ENCODE results near the gene HCRTR1. TPM values are rescaled to one million over a fixed set of nuclear protein-coding genes. Genes with fewer than 3 reads are reported as not detected.
"Not testable (repeated sequence)": the region's sequence is repeated elsewhere in the genome, so short reads cannot be mapped to it uniquely, and the experiment has no call there.

Gene HCRTR1
- total RNA-seq, 2 donors from 2014 or later = not detected

DNA sequence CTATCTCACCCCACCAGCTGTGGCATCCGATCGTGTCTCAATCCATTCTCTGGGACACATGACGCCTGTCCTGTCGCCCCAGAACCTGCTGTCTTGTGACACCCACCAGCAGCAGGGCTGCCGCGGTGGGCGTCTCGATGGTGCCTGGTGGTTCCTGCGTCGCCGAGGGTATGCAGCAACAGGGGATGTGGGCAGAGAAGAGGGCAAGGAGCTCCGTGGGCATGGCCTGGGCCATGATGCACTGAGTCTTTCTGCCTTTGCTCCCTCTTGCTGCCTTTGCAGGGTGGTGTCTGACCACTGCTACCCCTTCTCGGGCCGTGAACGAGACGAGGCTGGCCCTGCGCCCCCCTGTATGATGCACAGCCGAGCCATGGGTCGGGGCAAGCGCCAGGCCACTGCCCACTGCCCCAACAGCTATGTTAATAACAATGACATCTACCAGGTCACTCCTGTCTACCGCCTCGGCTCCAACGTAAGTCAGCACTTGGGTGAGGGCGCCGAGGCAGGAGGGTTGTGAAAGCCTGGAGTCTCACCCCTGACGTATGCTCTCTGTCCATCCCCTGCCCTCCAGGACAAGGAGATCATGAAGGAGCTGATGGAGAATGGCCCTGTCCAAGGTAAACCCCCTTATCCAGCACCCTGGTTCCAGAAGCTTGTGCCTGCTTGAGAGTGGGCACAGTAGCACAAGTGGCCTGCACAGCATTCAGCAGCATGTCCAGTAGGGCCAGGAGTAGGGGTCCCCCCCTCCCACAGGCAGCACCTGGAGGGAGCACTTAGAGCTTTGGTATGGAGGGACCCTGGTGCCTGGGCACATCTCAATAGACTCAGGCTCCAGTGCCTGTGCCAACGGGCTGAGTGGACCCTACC, 32.4 kb upstream of the HCRTR1 start:
- Histone ChIP-seq H3K27me3 (no peaks in the 10 kb centered on the region), H3K4me3 (no peak overlapping the region), H3K4me1 (peaks cover 54% of the 10 kb centered on the region), H3K27ac (peak overlapping the region in 2 of 4 donors; percentile 58 to 67), H3K9me3 (no peaks in the 10 kb centered on the region), H3K36me3 (replicated peaks in 1 of 2; ENCODE audit: insufficient read depth in 1 of 2, low read depth in 2 of 2) (no peaks in the 10 kb centered on the region)
- TF ChIP-seq, protein P1, sequence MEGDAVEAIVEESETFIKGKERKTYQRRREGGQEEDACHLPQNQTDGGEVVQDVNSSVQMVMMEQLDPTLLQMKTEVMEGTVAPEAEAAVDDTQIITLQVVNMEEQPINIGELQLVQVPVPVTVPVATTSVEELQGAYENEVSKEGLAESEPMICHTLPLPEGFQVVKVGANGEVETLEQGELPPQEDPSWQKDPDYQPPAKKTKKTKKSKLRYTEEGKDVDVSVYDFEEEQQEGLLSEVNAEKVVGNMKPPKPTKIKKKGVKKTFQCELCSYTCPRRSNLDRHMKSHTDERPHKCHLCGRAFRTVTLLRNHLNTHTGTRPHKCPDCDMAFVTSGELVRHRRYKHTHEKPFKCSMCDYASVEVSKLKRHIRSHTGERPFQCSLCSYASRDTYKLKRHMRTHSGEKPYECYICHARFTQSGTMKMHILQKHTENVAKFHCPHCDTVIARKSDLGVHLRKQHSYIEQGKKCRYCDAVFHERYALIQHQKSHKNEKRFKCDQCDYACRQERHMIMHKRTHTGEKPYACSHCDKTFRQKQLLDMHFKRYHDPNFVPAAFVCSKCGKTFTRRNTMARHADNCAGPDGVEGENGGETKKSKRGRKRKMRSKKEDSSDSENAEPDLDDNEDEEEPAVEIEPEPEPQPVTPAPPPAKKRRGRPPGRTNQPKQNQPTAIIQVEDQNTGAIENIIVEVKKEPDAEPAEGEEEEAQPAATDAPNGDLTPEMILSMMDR (IDR thresholded peaks at IDR 0.05) = no peak
- no peak for TF ChIP-seq POLR2A (IDR thresholded peaks at IDR 0.05)
- no peak for ATAC-seq
- no peak for DNase-seq
- 87 to 89% methylated on average over 18 to 26 of the region's 27 CpGs for WGBS, 2 donors
- intact Hi-C loops (cut with DNase I) = no loop called here

DNA sequence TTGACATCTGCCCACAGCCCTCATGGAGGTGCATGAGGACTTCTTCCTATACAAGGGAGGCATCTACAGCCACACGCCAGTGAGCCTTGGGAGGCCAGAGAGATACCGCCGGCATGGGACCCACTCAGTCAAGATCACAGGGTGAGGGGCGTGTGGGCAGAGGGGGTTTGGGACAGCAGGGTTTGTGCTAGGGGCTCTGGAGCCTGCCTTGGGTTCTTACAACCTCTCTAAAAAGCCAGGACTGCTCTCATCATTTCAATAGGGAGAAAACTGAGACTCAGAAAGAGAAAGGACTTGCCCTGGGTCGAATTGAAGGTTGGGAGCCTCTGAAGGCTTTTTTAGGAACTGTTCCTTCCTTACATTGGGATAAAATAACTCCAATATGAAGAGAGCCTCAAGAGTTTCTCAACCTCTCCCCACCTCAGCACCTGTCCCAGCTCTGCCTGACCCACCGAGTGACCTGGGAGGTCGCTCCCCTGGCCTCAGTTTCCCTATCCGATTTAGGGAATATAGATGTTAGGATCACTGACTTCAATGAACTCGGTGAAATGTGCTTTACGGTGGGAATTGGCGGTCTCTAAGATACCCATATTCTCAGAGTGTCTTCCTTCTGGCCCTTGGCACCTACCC, 31.6 kb upstream of the HCRTR1 start:
- no peak for TF ChIP-seq POLR2A (IDR thresholded peaks at IDR 0.05)
- TF ChIP-seq, protein P1 (IDR thresholded peaks at IDR 0.05) = no peak
- Histone ChIP-seq H3K27ac (peak overlapping the region in 1 of 4 donors; percentile 67), H3K9me3 (no peaks in the 10 kb centered on the region), H3K27me3 (no peaks in the 10 kb centered on the region), H3K4me3 (no peak overlapping the region), H3K36me3 (replicated peaks in 1 of 2; ENCODE audit: insufficient read depth in 1 of 2, low read depth in 2 of 2) (no peaks in the 10 kb centered on the region), H3K4me1 (peaks cover 50% of the 10 kb centered on the region)
- no peak for DNase-seq
- 90 to 91% methylated on average over 11 of the region's 11 CpGs for WGBS, 2 donors
- intact Hi-C loops (cut with DNase I) = no loop called here
- no peak for ATAC-seq

DNA sequence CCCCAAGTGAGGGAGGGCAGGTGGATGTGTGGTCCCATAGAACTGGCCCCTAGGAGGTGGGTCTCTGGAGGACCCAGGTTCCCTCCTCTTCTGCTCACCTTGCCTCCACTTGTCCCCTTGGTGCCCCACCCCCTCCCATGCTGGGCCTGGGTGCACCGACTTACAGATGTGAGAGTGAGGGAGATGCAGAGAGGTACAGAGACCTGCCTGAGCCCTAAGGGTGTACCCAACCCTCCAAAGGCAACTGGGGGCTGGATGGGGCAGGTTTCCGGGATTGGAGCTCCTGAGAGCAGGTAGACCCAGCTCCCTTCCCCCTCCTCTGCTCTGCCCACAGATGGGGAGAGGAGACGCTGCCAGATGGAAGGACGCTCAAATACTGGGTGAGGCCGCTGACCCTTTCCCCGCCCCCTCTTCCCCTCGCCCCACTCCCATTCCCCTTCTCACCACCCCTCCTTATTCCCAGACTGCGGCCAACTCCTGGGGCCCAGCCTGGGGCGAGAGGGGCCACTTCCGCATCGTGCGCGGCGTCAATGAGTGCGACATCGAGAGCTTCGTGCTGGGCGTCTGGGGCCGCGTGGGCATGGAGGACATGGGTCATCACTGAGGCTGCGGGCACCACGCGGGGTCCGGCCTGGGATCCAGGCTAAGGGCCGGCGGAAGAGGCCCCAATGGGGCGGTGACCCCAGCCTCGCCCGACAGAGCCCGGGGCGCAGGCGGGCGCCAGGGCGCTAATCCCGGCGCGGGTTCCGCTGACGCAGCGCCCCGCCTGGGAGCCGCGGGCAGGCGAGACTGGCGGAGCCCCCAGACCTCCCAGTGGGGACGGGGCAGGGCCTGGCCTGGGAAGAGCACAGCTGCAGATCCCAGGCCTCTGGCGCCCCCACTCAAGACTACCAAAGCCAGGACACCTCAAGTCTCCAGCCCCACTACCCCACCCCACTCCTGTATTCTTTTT, 30.8 kb upstream of the HCRTR1 start:
- no peak for TF ChIP-seq POLR2A (IDR thresholded peaks at IDR 0.05)
- TF ChIP-seq, protein P1 (IDR thresholded peaks at IDR 0.05) = no peak
- H3K27ac ChIP-seq = peak overlapping the region in 1 of 4 donors; percentile 82
- no peaks in the 10 kb centered on the region for H3K9me3 ChIP-seq
- H3K4me3 ChIP-seq = no peak overlapping the region
- 83 to 93% methylated on average over 8 to 47 of the region's 47 CpGs for WGBS, 2 donors
- no peaks in the 10 kb centered on the region for H3K27me3 ChIP-seq
- intact Hi-C loops (cut with DNase I) = no loop called here
- H3K4me1 ChIP-seq = peaks cover 50% of the 10 kb centered on the region
- DNase-seq (no peak), ATAC-seq (no peak)
- H3K36me3 ChIP-seq (replicated peaks in 1 of 2; ENCODE audit: insufficient read depth in 1 of 2, low read depth in 2 of 2) = no peaks in the 10 kb centered on the region

DNA sequence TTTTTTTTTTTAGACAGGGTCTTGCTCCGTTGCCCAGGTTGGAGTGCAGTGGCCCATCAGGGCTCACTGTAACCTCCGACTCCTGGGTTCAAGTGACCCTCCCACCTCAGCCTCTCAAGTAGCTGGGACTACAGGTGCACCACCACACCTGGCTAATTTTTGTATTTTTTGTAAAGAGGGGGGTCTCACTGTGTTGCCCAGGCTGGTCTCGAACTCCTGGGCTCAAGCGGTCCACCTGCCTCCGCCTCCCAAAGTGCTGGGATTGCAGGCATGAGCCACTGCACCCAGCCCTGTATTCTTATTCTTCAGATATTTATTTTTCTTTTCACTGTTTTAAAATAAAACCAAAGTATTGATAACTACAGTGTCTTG, 30.2 kb upstream of the HCRTR1 start:
- H3K4me3 ChIP-seq; ATAC-seq; H3K27me3 ChIP-seq; intact Hi-C loops (cut with DNase I); H3K9me3 ChIP-seq; DNase-seq; H3K36me3 ChIP-seq (replicated peaks in 1 of 2; ENCODE audit: insufficient read depth in 1 of 2, low read depth in 2 of 2): not testable (repeated sequence)
- 91 to 94% methylated on average over 5 of the region's 5 CpGs for WGBS, 2 donors
- peak overlapping the region; percentile 60 to 86 (median 82) for H3K27ac ChIP-seq
- peaks cover 55% of the 10 kb centered on the region for H3K4me1 ChIP-seq

Measured in body of pancreas (tissue), 4 donors.